ENCODE measurements around the gene SLC25A47. TPM values are rescaled to one million over a fixed set of nuclear protein-coding genes. Genes with fewer than 3 reads are reported as not detected.

Gene SLC25A47
- total and polyA plus RNA-seq, 4 donors, result 0.02 to 0.12 (median 0.06) TPM; not detected in 1

- WGBS, 2 donors, result 90 to 92% methylated on average over 12 of the region's 12 CpGs
- DNase-seq (no peak), ATAC-seq (ENCODE audit: insufficient read depth, low FRiP score) (no peak)
- no peak overlapping the region for H3K27ac ChIP-seq (ENCODE audit: low read depth in 1 of 2, low read length in 1 of 2)
- peaks cover 0 to 13% (median 4%) of the 10 kb centered on the region in 5 donors for H3K4me1 ChIP-seq (ENCODE audit: control insufficient read depth in 5 of 5, insufficient read depth in 5 of 5, low read length in 5 of 5)
- H3K27me3 ChIP-seq (ENCODE audit: control insufficient read depth in 3 of 3, insufficient read depth in 3 of 3, low read length in 2 of 3), result no peaks in the 10 kb centered on the region
- no peak overlapping the region for H3K9ac ChIP-seq (ENCODE audit: insufficient read depth in 1 of 2, low read length in 2 of 2)
- peaks cover 0 to 19% (median 7%) of the 10 kb centered on the region in 4 donors for H3K36me3 ChIP-seq (ENCODE audit: control insufficient read depth in 4 of 4, insufficient read depth in 4 of 4, low read length in 4 of 4)
- no peaks in the 10 kb centered on the region for H3K9me3 ChIP-seq (ENCODE audit: control insufficient read depth in 4 of 4, insufficient read depth in 3 of 4, low read length in 3 of 4)
- H3K4me3 ChIP-seq, result no peak overlapping the region
- TF ChIP-seq CTCF (IDR thresholded peaks at IDR 0.05; ENCODE audit: control extremely low read depth, extremely low read depth), result no peak
Measured at GRCh38 chr14:100288382-100289185, 34.6 kb upstream of the SLC25A47 start.

GRCh38 chr14:100289916-100290606 is 33.1 kb upstream of the SLC25A47 start:
- no peak overlapping the region for H3K9ac ChIP-seq (ENCODE audit: insufficient read depth in 1 of 2, low read length in 2 of 2)
- H3K27me3 ChIP-seq (ENCODE audit: control insufficient read depth in 3 of 3, insufficient read depth in 3 of 3, low read length in 2 of 3), result no peaks in the 10 kb centered on the region
- 81 to 82% methylated on average over 9 of the region's 9 CpGs for WGBS, 2 donors
- H3K4me1 ChIP-seq (ENCODE audit: control insufficient read depth in 5 of 5, insufficient read depth in 5 of 5, low read length in 5 of 5), result peaks cover 0 to 12% (median 4%) of the 10 kb centered on the region in 5 donors
- ATAC-seq (ENCODE audit: insufficient read depth, low FRiP score), result no peak
- no peak overlapping the region for H3K27ac ChIP-seq (ENCODE audit: low read depth in 1 of 2, low read length in 1 of 2)
- no peak for TF ChIP-seq CTCF (IDR thresholded peaks at IDR 0.05; ENCODE audit: control extremely low read depth, extremely low read depth)
- DNase-seq, result peak in 1 of 3 donors; percentile 11
- H3K36me3 ChIP-seq (ENCODE audit: control insufficient read depth in 4 of 4, insufficient read depth in 4 of 4, low read length in 4 of 4), result peaks cover 0 to 19% (median 7%) of the 10 kb centered on the region in 4 donors
- H3K4me3 ChIP-seq, result no peak overlapping the region
- no peaks in the 10 kb centered on the region for H3K9me3 ChIP-seq (ENCODE audit: control insufficient read depth in 4 of 4, insufficient read depth in 3 of 4, low read length in 3 of 4)

GRCh38 chr14:100290607-100291304 is 32.4 kb upstream of the SLC25A47 start:
- 90 to 91% methylated on average over 12 of the region's 12 CpGs for WGBS, 2 donors

More at GRCh38 chr14:100290607-100291304, 32.4 kb upstream of the SLC25A47 start:
- no peaks in the 10 kb centered on the region for H3K9me3 ChIP-seq (ENCODE audit: control insufficient read depth in 4 of 4, insufficient read depth in 3 of 4, low read length in 3 of 4)
- H3K36me3 ChIP-seq (ENCODE audit: control insufficient read depth in 4 of 4, insufficient read depth in 4 of 4, low read length in 4 of 4), result peaks cover 0 to 19% (median 7%) of the 10 kb centered on the region in 4 donors
- no peak for ATAC-seq (ENCODE audit: insufficient read depth, low FRiP score)
- H3K27ac ChIP-seq (ENCODE audit: low read depth in 1 of 2, low read length in 1 of 2), result no peak overlapping the region
- H3K9ac ChIP-seq (ENCODE audit: insufficient read depth in 1 of 2, low read length in 2 of 2), result no peak overlapping the region
- peaks cover 0 to 10% (median 3%) of the 10 kb centered on the region in 5 donors for H3K4me1 ChIP-seq (ENCODE audit: control insufficient read depth in 5 of 5, insufficient read depth in 5 of 5, low read length in 5 of 5)
- no peak for TF ChIP-seq CTCF (IDR thresholded peaks at IDR 0.05; ENCODE audit: control extremely low read depth, extremely low read depth)
- no peak overlapping the region for H3K4me3 ChIP-seq
- peak in 1 of 3 donors; percentile 7 for DNase-seq
- no peaks in the 10 kb centered on the region for H3K27me3 ChIP-seq (ENCODE audit: control insufficient read depth in 3 of 3, insufficient read depth in 3 of 3, low read length in 2 of 3)
